CD4-positive, alpha-beta T cell treated with Interleukin-2 at 100 ng/mL for 4 hours (primary cell): Measurements from ENCODE around the gene FAM50A.

Experiments
- DNase-seq: peaks from one replicate; pipeline ENCODE4 v3.0.0-alpha.2; 2020; ENCODE audit warnings: low spot score

FAM50A gene

DNA sequence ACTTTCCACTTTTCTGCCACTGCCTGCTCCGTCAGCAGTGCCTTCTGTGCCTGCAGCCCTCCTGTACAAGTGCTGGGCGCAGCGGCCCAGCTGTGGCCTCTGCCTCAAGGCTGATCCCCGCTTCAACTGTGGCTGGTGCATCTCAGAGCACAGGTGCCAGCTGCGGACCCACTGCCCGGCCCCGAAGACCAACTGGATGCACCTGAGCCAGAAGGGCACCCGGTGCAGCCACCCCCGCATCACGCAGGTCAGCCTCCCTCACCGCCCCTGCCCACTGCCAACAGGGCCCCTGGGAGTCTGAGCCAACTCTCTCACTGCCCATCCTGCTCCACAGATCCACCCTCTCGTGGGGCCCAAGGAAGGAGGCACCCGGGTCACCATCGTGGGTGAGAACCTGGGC, 21.7 kb downstream of the FAM50A start:
- no peak for DNase-seq

DNA sequence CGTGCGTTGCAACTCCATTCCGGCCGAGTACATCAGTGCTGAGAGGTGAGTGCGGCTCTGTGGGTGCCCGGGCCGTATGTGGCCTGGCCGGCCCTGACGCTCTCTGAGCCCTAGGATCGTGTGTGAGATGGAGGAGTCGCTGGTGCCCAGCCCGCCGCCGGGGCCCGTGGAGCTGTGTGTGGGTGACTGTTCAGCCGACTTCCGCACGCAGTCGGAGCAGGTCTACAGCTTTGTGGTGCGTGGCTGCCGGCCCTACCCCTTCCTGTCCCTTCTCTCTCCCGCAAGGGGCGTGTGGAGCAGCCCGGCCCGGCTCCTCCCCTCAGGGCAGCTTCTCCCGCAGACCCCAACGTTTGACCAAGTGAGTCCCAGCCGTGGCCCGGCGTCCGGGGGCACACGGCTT, 22.1 kb downstream of the FAM50A start:
- no peak for DNase-seq

DNA sequence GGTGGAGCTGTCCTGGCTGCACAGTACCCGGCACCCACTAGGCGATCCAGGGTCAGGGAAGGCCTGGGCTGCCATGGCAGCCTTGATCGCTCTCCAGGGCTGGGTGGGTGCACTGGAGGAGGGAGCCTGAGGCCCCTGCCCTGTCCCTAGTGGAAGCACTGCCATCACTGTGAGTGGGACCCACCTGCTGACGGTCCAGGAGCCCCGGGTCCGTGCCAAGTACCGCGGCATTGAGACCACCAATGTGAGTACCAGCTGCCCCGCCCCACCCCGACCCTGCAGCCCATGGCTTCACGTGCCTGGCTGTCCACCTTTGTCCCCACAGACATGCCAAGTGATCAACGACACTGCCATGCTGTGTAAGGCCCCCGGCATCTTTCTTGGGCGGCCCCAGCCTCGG, 23.0 kb downstream of the FAM50A start:
- DNase-seq = no peak

DNA sequence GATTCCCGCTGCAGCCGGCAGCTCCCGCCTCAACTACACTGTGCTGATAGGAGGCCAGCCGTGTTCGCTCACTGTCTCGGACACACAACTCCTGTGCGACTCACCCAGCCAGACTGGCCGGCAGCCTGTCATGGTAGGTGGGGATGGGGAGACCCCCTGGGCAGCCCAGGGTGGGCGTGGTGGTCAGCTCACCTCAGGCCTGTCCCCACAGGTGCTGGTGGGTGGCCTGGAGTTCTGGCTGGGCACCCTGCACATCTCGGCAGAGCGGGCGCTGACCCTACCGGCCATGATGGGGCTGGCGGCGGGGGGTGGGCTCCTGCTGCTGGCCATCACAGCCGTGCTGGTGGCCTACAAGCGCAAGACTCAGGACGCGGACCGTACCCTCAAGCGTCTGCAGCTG, 23.6 kb downstream of the FAM50A start:
- DNase-seq = no peak

DNA sequence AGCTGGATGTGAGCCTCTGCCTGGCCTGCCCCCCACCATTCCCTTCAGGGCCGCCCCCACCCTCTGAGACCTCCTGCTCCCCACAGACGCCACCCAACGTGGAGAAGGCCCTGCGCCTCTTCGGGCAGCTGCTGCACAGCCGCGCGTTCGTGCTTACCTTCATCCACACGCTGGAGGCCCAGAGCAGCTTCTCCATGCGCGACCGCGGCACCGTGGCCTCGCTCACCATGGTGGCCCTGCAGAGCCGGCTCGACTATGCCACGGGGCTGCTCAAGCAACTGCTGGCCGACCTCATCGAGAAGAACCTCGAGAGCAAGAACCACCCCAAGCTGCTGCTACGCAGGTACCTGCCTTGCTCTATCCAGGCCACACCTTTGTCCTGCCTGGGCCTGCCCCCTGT, 24.3 kb downstream of the FAM50A start:
- no peak for DNase-seq

DNA sequence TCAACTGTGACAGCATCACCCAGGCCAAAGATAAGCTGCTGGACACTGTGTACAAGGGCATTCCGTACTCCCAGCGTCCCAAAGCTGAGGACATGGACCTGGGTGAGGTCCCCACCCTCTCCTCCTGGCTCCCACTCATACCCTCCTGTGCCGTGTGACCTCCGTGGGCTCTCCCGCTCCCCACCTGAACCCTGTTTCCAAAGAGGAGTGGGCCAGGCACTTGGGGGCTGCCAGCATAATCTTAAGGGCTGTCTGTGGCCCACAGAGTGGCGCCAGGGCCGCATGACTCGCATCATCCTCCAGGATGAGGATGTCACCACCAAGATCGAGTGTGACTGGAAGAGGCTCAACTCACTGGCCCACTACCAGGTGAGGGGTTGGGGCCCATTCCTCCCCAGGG, 25.2 kb downstream of the FAM50A start:
- DNase-seq = no peak

DNA sequence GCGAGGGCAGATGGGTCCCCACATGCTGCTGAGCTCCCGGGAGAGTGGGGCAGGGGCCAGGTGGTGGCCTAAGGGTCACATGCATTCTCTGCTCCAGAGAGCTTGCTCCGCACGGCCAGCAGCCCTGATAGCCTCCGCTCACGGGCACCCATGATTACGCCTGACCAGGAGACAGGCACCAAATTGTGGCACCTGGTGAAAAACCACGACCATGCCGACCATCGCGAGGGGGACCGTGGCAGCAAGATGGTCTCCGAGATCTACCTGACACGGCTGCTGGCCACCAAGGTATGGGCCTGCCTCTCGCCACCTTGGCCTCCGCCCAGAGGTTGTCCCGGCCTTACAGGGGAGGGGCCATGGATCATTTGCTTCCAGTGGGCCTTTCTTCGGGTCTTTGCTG, 25.9 kb downstream of the FAM50A start:
- DNase-seq = no peak

DNA sequence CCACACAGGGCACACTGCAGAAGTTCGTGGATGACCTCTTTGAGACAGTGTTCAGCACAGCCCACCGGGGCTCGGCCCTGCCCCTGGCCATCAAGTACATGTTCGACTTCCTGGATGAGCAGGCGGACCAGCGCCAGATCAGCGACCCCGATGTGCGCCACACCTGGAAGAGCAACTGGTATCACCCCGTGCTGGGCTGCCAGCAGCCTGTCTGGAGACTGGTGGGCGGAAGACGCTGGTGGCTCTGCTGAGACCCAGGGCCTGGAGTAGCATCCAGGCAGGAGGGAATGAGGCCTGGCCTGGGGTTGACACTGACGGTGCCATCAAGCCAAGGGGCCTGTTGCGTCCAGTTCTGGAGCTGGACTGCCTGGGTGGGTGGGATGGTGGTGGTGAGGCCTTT, 26.5 kb downstream of the FAM50A start:
- no peak for DNase-seq

DNA sequence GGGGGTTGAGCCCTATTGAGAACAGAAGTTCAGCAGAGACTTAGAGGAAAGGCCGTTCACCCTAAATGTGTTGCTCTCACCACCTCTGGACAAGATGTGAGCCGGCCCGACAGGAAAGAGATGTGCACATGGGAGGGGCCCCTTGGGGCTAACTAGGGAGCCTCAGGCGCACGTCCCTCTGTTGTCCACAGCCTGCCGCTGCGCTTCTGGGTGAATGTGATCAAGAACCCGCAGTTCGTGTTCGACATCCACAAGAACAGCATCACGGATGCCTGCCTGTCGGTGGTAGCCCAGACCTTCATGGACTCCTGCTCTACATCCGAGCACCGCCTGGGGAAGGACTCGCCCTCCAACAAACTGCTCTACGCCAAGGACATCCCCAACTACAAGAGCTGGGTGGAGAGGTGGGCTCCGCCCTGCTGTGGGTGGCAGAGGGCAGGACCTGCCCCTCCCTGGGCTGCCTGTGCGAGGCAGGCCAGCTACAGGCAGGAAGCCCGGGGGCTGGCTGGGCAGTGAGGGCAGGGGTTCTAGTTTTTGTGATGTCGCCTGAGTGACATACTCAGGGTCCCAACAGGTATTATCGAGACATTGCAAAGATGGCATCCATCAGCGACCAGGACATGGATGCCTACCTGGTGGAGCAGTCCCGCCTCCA, 27.1 kb downstream of the FAM50A start:
- no peak for DNase-seq

DNA sequence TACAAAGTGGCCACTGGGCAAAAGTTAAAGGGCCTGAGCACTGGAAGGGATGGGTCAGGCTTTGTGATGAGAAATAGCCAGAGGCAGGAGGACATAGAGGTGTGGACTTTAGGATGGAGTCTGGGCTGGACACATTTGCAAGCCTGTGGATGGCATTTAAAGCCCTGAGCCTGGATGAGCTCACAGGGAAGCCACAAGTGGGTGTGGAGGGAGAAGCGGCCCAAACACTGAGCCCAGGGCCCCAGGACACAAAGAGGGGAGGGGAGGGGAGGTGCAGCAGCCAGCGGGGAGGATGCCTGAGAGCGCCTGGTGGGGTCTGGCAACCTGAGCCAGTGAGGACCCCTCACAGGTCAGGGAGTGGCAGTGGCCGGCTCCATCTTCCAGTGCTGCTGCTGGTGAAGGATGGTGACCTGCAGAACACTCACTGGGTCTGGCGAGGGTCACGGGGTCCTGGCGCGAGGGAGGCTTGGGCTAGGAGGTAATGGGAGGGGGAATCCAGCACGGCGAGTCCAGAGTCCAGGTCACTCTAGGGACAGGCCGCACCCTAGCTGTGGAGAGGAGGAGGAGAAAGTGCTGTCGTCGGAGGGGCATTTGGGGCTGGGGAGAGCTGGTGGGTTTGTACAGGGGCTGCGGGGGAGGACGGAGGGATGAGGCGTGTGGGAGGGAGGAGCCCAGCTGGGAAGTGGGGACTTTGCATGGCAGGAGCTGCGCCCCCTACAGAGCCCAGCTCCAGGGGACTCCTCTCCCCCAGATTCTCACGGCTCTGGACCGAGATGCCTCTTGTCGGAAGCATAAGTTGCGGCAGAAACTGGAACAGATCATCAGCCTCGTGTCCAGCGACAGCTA, 28.1 kb downstream of the FAM50A start:
- no peak for DNase-seq

DNA sequence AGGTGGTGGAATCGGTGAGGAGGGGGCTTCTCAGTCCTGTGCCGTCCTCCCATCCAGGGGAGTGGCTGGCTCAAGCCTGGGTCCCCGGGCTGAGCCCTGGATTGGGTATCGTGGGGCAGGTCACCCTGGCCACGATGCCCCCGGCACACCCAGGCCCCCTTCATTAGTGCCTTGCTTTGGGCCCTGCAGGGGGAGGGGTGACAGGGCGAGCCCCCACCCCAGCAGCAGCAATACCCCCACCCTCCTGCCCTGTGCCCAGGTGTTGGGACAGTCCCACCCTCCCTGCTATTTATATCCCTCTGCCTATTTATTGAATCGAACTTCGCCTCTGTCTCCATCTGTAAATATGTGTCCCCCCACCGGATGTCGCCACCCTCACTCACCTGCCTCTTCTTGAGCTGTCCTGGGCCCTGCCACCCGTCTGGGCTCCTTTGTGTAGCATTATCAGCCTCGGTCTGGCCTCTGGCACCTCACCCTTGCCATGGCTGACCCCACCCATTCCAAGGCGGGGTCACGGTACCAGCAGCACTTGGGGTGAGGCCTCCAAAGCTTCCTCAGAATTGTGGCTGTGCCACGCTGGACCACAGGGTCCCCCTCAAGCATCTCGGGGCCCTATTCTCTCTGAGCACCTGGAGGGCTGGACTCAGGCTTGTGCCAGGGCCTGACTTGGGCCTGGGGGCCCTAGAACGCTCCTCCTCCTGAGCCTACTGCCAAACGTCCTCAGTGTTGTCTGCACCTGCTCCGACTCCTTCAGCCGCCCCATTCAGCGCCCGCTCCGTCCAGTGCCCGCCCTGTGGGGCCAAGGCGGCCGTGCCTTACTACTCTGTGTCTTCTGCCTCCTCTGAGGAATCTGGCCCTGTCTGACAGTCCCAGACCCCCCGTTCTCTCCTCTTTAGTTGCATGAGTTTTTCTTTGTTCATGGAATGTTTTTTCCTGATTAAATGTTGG, 29.0 kb downstream of the FAM50A start:
- no peak for DNase-seq

DNA sequence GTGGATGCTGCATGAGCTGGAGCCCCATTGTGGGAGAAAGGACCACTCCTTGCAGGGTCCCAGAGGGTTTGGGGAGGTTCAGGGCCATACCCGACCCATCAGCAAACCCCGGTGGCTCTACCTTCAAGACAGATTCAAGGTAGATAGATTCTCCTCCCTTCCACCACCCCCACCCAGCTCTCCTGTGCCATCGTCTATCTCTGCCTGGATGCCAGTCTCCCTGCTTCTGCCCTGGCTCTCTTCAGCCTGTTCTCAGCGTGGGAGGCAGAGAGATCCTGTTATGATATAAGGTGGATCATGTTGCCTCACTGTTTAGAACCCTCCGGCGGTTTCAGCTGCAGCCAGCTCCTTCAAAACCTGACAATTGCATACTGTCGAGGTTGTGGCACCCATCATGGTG, 29.7 kb downstream of the FAM50A start:
- DNase-seq = no peak

DNA sequence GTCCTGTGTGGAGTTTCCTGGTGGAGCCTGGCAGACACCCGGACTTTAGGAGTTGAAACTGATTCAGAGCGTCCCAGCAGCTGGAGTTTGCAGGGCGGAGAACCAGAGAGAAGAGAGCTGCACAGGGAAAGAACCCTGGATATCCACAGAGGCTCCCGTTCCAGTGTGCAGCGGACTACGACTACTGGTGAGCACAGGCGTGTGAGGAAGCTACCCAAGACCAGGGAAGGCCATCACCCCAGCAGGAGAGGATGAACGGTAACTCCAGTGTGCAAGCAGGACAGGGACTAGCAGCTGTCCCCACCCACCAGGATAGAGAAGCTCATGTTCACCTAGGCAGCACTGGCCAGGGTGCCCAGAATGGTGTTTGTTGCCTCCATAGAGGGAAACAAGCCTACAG, 32.9 kb downstream of the FAM50A start:
- DNase-seq = no peak

DNA sequence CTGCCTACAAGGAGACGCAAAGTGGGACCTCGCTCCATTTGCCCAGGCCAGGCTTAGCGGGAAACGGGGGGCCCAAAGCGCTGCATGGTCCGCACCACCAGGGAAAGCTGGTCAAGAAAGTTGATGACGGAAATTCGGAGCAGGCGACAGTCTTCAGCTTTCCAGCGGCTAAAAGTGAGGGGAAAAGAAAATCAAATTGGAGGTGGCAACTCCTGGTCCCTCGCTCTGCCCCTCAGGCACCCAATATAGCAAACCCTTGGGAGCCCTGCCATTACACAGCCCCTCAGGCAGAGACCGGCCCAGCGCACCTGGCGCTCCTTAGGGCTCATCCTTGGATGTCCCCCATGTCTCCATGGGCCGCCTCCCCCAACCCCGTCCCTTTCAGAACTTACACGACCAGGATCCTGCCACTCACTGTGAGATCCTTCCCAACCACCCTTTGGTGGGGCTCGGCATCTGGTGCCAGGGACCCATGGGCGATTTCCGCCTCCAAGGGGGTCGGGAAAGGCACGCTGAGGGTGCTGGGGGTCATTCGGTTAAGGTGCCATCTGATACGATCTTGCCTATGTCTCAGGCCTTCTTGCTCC, 34.0 kb downstream of the FAM50A start:
- no peak for DNase-seq

DNA sequence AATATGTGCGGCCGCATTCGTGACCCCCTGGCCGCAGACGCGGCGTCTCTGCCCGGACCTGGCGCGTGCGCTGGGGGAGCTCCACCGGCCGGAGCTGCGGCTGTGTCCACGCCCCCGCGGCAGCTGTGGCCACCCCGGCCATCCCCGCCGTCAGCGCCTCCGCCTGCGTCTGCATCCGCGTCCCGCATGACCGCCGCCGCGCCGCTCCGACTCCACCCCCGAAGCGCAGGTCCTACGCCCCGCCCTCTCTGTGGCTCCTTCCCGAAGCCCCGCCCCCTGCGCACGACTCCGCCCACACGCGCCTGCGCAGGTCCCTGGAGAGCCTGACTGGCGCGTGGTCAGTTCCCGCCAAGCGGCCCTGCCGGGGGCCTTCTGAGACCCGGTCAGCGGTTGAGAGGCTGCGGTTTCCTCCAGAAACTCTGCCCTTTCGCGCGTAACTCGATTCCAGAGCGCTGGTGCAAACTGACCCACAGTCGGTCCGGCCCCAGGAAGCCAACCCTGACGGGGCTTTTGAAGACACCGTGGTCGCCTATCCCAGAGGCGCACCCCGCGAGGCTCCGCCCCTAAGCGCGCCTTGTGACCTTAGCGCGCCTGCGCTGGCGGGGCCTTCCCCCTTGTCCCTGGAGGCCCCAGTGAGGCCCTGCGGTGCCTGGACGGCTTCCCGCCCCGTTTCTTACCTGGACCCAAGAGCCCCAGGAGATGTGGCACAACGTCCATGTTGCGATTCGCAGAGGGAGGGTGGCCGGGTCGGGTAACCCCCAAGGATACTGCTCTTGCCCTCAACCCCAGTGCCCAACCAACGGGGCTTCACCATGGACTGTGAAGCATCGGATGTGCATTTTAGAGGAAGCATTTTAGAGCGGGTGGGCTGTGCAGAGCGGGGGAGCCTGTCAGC, 35.0 kb downstream of the FAM50A start, which contains the start of gene LAGE3:
LAGE3 (minus strand) TSS at position 554 of the 895 bp plus-strand sequence; CDS start at position 188, 366 bp downstream.
- DNase-seq = peak; percentile 94

DNA sequence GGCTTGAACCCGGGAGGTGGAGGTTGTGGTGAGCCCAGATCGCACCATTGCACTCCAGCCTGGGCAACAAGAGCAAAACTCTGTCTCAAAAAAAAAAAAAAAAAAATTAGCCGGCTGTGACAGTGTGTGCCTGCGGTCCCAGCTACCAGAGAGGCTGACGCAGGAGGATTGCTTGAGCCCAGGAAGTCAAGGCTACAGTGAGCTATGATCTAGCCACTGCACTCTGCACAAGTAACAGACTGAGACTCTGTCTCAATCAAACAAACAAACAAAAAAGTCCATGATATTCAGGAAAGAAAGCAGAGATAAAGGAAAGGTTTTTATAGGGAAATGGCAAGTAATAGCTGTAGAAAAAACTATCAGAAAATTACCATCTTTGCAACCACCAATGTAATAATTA, 37.3 kb downstream of the FAM50A start:
- DNase-seq = no peak

DNA sequence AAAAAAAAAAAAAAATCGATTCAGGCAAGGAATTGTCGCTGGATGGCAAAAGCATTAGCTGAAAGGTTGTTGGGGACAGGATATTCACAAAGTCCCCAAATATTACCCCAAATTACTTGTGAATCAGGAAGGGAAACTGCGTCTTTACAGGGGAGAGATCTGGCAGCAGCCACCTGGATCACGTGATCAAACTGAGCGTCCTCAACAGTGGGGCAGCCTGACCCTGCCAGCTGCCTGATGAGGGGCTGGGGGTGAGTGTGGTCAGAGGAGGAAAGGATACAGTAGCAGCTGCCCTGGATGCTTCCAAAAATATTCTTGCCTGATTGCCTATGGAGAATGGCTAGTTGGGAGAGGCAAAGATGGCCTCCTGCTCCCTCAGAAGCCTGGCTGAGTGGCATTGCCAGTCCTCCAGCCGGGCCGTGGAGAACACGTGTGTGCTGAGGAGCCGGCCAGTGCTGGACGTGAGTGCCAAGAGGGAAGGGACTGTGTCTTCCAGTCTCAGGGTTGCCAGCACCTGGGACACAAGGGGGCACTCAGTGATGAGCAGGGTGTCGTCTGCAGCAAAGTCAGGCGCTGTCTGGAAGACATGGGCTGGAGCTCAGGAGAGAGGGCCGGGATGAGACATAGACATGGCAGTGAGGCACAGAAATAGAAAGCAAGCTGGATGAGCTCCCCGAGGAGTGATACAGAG, 38.1 kb downstream of the FAM50A start:
- DNase-seq = no peak

DNA sequence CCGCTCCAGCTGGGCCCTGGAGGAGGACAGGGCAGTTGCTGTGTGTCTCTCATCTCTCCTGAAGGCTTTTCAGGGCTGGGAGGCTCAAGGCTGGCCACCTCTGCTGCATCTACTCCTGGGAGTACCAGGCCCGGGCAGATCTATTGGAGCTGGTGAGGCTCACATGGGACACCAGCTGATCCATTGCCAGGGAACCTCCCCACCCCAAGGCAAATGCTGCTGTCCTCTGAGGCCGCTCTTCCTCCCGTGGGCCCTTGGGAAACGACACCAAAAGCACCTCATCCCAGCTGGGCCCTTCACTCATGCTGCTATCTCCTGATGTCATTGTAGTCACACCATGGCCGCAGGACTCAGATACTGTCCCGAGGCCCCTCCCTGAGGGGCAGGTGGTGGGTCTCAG, 38.8 kb downstream of the FAM50A start:
- no peak for DNase-seq

DNA sequence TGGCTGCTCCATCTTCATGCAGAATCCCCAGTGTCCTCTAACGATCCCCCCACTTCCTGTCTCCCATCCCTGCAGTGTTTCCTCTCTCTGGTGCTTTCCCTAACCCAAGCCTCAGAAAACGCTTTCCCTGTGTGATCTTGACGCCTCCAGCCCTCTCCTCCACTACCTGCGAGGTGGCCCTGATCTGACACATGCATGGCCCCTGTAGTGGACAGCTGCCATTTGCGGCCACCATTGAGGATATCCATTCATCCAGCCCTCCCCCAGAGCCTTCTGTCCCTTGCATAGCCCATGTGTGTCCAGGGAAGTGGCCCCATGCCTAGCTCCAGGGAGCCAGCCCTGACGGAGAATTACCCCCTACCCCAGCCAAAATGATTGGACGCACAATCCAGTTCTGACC, 39.4 kb downstream of the FAM50A start:
- no peak for DNase-seq
